Neural cell (in vitro differentiated cells): ENCODE data around the gene IFITM2.

Experiments
- EZH2 ChIP-seq: fragments of 200-600, 300-800 bp; shearing (Covaris generic), sonication (generic); IDR thresholded peaks from 2 replicates; pipeline ENCODE4 v1.6.1; 2014; ENCODE audit warnings: antibody characterized with exemption, low read length, borderline replicate concordance, mild to moderate bottlenecking; ENCODE audit not compliant: insufficient read depth, poor library complexity, severe bottlenecking
- MXI1 ChIP-seq: fragments of 450-650 bp; conservative IDR thresholded peaks from 2 replicates; pipeline ENCODE4 v1.6.1; 2014; ENCODE audit warnings: antibody characterized with exemption, mild to moderate bottlenecking; ENCODE audit not compliant: poor library complexity, severe bottlenecking
- POLR2AphosphoS5 ChIP-seq: IDR thresholded peaks from 2 replicates; pipeline ENCODE4 v1.6.1; 2012
- SMC3 ChIP-seq: fragments of 450-650 bp; conservative IDR thresholded peaks from 2 replicates; pipeline ENCODE4 v1.6.1; 2014; ENCODE audit warnings: antibody characterized with exemption, mild to moderate bottlenecking, moderate library complexity; ENCODE audit not compliant: poor library complexity
- TF ChIP-seq, protein P1 (sequence below): fragments of 450-650 bp; IDR thresholded peaks from 2 replicates; pipeline ENCODE4 v1.5.1; 2014; ENCODE audit warnings: antibody characterized with exemption, mild to moderate bottlenecking, moderate library complexity; ENCODE audit not compliant: poor library complexity, severe bottlenecking
- TF ChIP-seq, protein P2 (sequence below): IDR thresholded peaks from 2 replicates; pipeline ENCODE4 v1.6.1; 2012; ENCODE audit warnings: borderline replicate concordance

DNA sequence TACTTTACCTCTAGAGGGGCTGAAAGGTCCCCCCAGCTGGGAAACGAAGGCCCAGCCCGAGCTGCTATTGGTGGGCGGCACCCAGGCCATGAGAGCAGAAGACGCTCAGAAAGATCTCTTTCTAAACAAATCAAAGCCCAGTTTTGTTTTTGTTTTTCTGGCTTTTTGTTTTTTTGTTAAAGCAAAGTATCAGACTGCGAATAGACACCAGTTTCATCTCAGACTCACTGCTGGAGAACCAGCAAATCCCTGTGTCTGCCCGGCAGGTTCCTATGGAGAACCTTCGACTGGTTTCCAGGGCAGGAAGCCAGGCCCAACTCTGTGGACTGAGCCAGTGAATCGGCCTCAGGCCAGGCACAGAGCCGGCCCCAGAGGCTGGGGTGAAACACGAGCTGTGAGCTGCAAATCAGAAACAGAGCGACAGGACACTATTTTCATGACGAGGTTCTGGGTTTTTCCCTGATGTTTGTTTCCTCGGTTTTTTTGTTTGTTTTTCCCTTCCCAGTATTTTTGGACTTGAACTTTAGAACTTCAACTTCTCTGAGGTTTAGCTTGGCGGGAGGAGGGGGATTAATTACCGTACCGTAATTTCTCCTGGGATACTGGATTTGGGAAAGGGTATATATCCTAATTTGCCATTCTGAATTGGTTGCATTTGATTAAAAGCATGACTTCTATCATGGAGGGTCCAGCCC, 45.7 kb downstream of the IFITM2 start:
- TF ChIP-seq, protein P1, sequence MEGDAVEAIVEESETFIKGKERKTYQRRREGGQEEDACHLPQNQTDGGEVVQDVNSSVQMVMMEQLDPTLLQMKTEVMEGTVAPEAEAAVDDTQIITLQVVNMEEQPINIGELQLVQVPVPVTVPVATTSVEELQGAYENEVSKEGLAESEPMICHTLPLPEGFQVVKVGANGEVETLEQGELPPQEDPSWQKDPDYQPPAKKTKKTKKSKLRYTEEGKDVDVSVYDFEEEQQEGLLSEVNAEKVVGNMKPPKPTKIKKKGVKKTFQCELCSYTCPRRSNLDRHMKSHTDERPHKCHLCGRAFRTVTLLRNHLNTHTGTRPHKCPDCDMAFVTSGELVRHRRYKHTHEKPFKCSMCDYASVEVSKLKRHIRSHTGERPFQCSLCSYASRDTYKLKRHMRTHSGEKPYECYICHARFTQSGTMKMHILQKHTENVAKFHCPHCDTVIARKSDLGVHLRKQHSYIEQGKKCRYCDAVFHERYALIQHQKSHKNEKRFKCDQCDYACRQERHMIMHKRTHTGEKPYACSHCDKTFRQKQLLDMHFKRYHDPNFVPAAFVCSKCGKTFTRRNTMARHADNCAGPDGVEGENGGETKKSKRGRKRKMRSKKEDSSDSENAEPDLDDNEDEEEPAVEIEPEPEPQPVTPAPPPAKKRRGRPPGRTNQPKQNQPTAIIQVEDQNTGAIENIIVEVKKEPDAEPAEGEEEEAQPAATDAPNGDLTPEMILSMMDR: no peak
- TF ChIP-seq MXI1 (no peak), EZH2 (no peak), SMC3 (no peak), POLR2AphosphoS5 (no peak)
- TF ChIP-seq, protein P2, sequence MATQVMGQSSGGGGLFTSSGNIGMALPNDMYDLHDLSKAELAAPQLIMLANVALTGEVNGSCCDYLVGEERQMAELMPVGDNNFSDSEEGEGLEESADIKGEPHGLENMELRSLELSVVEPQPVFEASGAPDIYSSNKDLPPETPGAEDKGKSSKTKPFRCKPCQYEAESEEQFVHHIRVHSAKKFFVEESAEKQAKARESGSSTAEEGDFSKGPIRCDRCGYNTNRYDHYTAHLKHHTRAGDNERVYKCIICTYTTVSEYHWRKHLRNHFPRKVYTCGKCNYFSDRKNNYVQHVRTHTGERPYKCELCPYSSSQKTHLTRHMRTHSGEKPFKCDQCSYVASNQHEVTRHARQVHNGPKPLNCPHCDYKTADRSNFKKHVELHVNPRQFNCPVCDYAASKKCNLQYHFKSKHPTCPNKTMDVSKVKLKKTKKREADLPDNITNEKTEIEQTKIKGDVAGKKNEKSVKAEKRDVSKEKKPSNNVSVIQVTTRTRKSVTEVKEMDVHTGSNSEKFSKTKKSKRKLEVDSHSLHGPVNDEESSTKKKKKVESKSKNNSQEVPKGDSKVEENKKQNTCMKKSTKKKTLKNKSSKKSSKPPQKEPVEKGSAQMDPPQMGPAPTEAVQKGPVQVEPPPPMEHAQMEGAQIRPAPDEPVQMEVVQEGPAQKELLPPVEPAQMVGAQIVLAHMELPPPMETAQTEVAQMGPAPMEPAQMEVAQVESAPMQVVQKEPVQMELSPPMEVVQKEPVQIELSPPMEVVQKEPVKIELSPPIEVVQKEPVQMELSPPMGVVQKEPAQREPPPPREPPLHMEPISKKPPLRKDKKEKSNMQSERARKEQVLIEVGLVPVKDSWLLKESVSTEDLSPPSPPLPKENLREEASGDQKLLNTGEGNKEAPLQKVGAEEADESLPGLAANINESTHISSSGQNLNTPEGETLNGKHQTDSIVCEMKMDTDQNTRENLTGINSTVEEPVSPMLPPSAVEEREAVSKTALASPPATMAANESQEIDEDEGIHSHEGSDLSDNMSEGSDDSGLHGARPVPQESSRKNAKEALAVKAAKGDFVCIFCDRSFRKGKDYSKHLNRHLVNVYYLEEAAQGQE: no peak
